ENCODE data around the gene TARS3. TPM values are rescaled to one million over a fixed set of nuclear protein-coding genes. Genes with fewer than 3 reads are reported as not detected.

Gene TARS3
- total and polyA plus RNA-seq, 2 donors from 2014 or later: 7.8 to 13.8 TPM

- no peaks in the 10 kb centered on the region for H3K9me3 ChIP-seq (ENCODE audit: control insufficient read depth in 2 of 3, insufficient read depth in 1 of 3, low read length in 3 of 3)
- DNase-seq (no peak), FAIRE-seq (no peak)
- no peak overlapping the region for H3K27ac ChIP-seq (ENCODE audit: low read depth in 2 of 2, low read length in 2 of 2)
- no peak for TF ChIP-seq CTCF (IDR thresholded peaks at IDR 0.05; ENCODE audit: borderline replicate concordance, extremely low read depth, insufficient read depth)
- peaks cover 0 to 4% (median 0%) of the 10 kb centered on the region in 3 donors for H3K36me3 ChIP-seq (ENCODE audit: control insufficient read depth in 2 of 3, insufficient read depth in 3 of 3, low read length in 3 of 3)
- H3K4me3 ChIP-seq (ENCODE audit: low read length in 3 of 3): no peak overlapping the region
- no peak overlapping the region for H3K9ac ChIP-seq (ENCODE audit: low read length in 3 of 3)
- intact Hi-C loops (cut with DNase I): no loop called here
- H3K4me1 ChIP-seq (ENCODE audit: control insufficient read depth in 2 of 3, insufficient read depth in 2 of 3, low read depth in 1 of 3, low read length in 3 of 3): no peaks in the 10 kb centered on the region
- H3K27me3 ChIP-seq (ENCODE audit: control insufficient read depth, insufficient read depth, low read length): no peaks in the 10 kb centered on the region
These were observed 99.1 kb downstream of the TARS3 start for GRCh38 chr15:101625184-101625583.

GRCh38 chr15:101623367-101624304, 100.6 kb downstream of the TARS3 start:
- no peaks in the 10 kb centered on the region for H3K9me3 ChIP-seq (ENCODE audit: control insufficient read depth in 2 of 3, insufficient read depth in 1 of 3, low read length in 3 of 3)
- TF ChIP-seq CTCF (IDR thresholded peaks at IDR 0.05; ENCODE audit: borderline replicate concordance, extremely low read depth, insufficient read depth): no peak
- no peak for DNase-seq
- peaks cover 0 to 4% (median 0%) of the 10 kb centered on the region in 3 donors for H3K36me3 ChIP-seq (ENCODE audit: control insufficient read depth in 2 of 3, insufficient read depth in 3 of 3, low read length in 3 of 3)
- H3K4me1 ChIP-seq (ENCODE audit: control insufficient read depth in 2 of 3, insufficient read depth in 2 of 3, low read depth in 1 of 3, low read length in 3 of 3): no peaks in the 10 kb centered on the region
- no peak overlapping the region for H3K4me3 ChIP-seq (ENCODE audit: low read length in 3 of 3)
- no peak overlapping the region for H3K9ac ChIP-seq (ENCODE audit: low read length in 3 of 3)
- intact Hi-C loops (cut with DNase I): no loop called here
- no peak overlapping the region for H3K27ac ChIP-seq (ENCODE audit: low read depth in 2 of 2, low read length in 2 of 2)
- H3K27me3 ChIP-seq (ENCODE audit: control insufficient read depth, insufficient read depth, low read length): no peaks in the 10 kb centered on the region
- no peak for FAIRE-seq

GRCh38 chr15:101621961-101622360, 102.3 kb downstream of the TARS3 start:
- H3K4me3 ChIP-seq (ENCODE audit: low read length in 3 of 3): no peak overlapping the region
- no peak overlapping the region for H3K9ac ChIP-seq (ENCODE audit: low read length in 3 of 3)
- no peak overlapping the region for H3K27ac ChIP-seq (ENCODE audit: low read depth in 2 of 2, low read length in 2 of 2)
- DNase-seq (no peak), FAIRE-seq (no peak)
- no peaks in the 10 kb centered on the region for H3K9me3 ChIP-seq (ENCODE audit: control insufficient read depth in 2 of 3, insufficient read depth in 1 of 3, low read length in 3 of 3)
- no peak for TF ChIP-seq CTCF (IDR thresholded peaks at IDR 0.05; ENCODE audit: borderline replicate concordance, extremely low read depth, insufficient read depth)
- no peaks in the 10 kb centered on the region for H3K4me1 ChIP-seq (ENCODE audit: control insufficient read depth in 2 of 3, insufficient read depth in 2 of 3, low read depth in 1 of 3, low read length in 3 of 3)
- no peaks in the 10 kb centered on the region for H3K27me3 ChIP-seq (ENCODE audit: control insufficient read depth, insufficient read depth, low read length)
- intact Hi-C loops (cut with DNase I): no loop called here
- H3K36me3 ChIP-seq (ENCODE audit: control insufficient read depth in 2 of 3, insufficient read depth in 3 of 3, low read length in 3 of 3): peaks cover 0 to 4% (median 0%) of the 10 kb centered on the region in 3 donors
